ENCODE data around the gene INSRR. TPM values are rescaled to one million over a fixed set of nuclear protein-coding genes. Genes with fewer than 3 reads are reported as not detected.

INSRR gene
- total and polyA plus RNA-seq, 9 of the 15 experiments (the other 6 are each of a cell fraction or from before 2014, with no cell fraction given), result 0.03 to 0.18 (median 0.06) TPM; not detected in 3

DNA sequence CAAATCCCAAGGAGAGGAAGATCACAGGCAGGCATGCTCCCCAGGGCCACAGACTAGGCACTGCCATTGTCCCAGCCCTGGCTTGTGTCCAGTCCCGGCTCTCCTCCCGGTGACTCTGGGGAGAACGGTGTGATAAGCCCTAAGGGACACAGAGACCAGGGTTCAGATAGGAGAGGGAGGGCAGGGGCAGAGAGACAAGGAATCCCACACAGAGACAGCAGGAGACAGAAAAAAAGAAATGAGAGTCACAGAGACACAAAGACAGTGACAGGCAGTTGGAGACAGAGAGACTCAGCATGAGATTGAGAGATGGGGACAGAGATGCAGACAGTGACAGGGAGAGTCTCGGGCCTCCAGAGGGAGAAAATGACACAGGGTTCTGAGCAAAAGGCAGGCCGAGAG, 361 bp downstream of the INSRR start (continued):
- no peak for TF ChIP-seq YY1 (IDR thresholded peaks at IDR 0.05; ENCODE audit: borderline replicate concordance in 1 of 3, control insufficient read depth in 1 of 3, extremely low read depth in 1 of 3, insufficient read depth in 3 of 3, insufficient read length in 1 of 3, insufficient replicate concordance in 2 of 3, low read depth in 1 of 3, low read length in 2 of 3)

GRCh38 chr1:156857532-156857931, 1.4 kb downstream of the INSRR start:
- ChIA-PET POLR2A (interaction anchor here (0.5 to 1.1 kb wide), 6 partner anchors 11 to 246 kb away, joined by 3 to 4 read pairs (median 3); no protein-coding TSS in a partner anchor), CTCF (ENCODE audit: low intra/inter-chr PET ratio) (no interaction called here)
- Histone ChIP-seq H3K9ac (ENCODE audit: insufficient read depth in 1 of 2, low read depth in 2 of 2, low read length in 2 of 2) (peak overlapping the region in 1 of 2 experiments; percentile 78; a peak in 1 of 4 replicates), H3K36me3 (ENCODE audit: control insufficient read depth, insufficient read depth, low read length) (no peaks in the 10 kb centered on the region), H3K27me3 (ENCODE audit: control insufficient read depth in 2 of 2, insufficient read depth in 2 of 2, low read length in 2 of 2) (no peaks in the 10 kb centered on the region), H3K4me1 (replicated peaks in 1 of 2; ENCODE audit: control insufficient read depth in 2 of 2, insufficient read depth in 2 of 2, low read length in 2 of 2) (peaks cover 53 to 65% of the 10 kb centered on the region in 2 experiments), H3K9me1 (ENCODE audit: control insufficient read depth, insufficient read depth, low read length) (no peaks in the 10 kb centered on the region), H3K9me3 (replicated peaks; ENCODE audit: control insufficient read depth, insufficient read depth, low read depth, low read length) (no peaks in the 10 kb centered on the region), H4K20me1 (replicated peaks; ENCODE audit: control insufficient read depth, insufficient read depth, low read length) (no peaks in the 10 kb centered on the region), H3K4me3 (no peak overlapping the region), H3K4me2 (ENCODE audit: insufficient read depth, low read length) (no peak overlapping the region), H3K79me2 (ENCODE audit: control insufficient read depth, insufficient read depth, low read length) (peaks cover 13% of the 10 kb centered on the region; the same call in 2 of the 3 replicates), H2AFZ (ENCODE audit: low read depth, low read length) (no peak overlapping the region), H3K27ac (ENCODE audit: extremely low read depth, low read depth, low read length) (no peak overlapping the region)
- no peak for TF ChIP-seq ARID2 (IDR thresholded peaks at IDR 0.05)
- TF ChIP-seq DPF2 (IDR thresholded peaks at IDR 0.05), result no peak
- TF ChIP-seq TAF15 (IDR thresholded peaks at IDR 0.05; ENCODE audit: low read depth, low read length), result no peak
- TF ChIP-seq, protein P1, sequence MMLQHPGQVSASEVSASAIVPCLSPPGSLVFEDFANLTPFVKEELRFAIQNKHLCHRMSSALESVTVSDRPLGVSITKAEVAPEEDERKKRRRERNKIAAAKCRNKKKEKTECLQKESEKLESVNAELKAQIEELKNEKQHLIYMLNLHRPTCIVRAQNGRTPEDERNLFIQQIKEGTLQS (IDR thresholded peaks at IDR 0.05), result 0 out of 2 replicates have a peak, but pooled peaks have one; percentile 9
- TF ChIP-seq, protein P1 (CRISPR knock-in tag; conservative IDR thresholded peaks at IDR 0.05), result no peak
- peak; percentile 51 for TF ChIP-seq CEBPG (CRISPR knock-in tag; IDR thresholded peaks at IDR 0.05)
- TF ChIP-seq CEBPG (tag; conservative IDR thresholded peaks at IDR 0.05 in 1 of 2, IDR thresholded peaks at IDR 0.05 in 1 of 2), result 0 out of 4 replicates have a peak, but pooled peaks of 1 of the 2 experiments have one; percentile 18
- FAIRE-seq, result no peak
- WGBS (ENCODE audit: insufficient coverage, low coverage, missing lambda C conversion rate), result 61% methylated on average over 3 of the region's 3 CpGs
- no peak for DNase-seq (ENCODE audit: extremely low read depth in 1 of 4, low spot score in 3 of 4)
- intact Hi-C loops (cut with micrococcal nuclease), result loop anchor here (2.0 kb wide), 1 partner anchor 41 kb away; the partner anchor contains the start of gene SH2D2A
- in situ Hi-C loops (cut with MboI), result no loop called here
- no peak for ATAC-seq
- no TSS peak for BruUV-seq (replicated peaks)

Data from K562 (cell line).